HL-60/S4 treated with retinoic acid at 250 ng/mL for 4 days and 3 days (cell line): ENCODE data around the gene KLHL41.

Experiments used
- in situ Hi-C: fragments of 300-500 bp; cut with MboI; formaldehyde crosslinking; loops from 2 replicates; pipeline ENCODE4 v1.7.0; 2022; ENCODE audit warnings: low sequenced_read_pairs

Gene KLHL41

GRCh38 chr2:169509298-169509885, at the start of gene KLHL41:
Gene KLHL41 (plus strand): TSS chr2:169509702. CDS start chr2:169509779, 77 bp downstream.
- in situ Hi-C loops: no loop called here

- in situ Hi-C loops: no loop called here
Measured at GRCh38 chr2:169461143-169461542, 48.4 kb upstream of the KLHL41 start.

GRCh38 chr2:169462896-169463695, 46.4 kb upstream of the KLHL41 start:
- in situ Hi-C loops: no loop called here

GRCh38 chr2:169464466-169464865, 45.0 kb upstream of the KLHL41 start:
- in situ Hi-C loops: no loop called here

GRCh38 chr2:169464882-169465281, 44.6 kb upstream of the KLHL41 start:
- in situ Hi-C loops: no loop called here

GRCh38 chr2:169468841-169469240, 40.7 kb upstream of the KLHL41 start:
- in situ Hi-C loops: no loop called here

GRCh38 chr2:169469952-169470572, 39.4 kb upstream of the KLHL41 start:
- in situ Hi-C loops: no loop called here

GRCh38 chr2:169472249-169472648, 37.3 kb upstream of the KLHL41 start:
- in situ Hi-C loops: no loop called here

- in situ Hi-C loops: no loop called here
Measured at GRCh38 chr2:169476459-169476858, 33.0 kb upstream of the KLHL41 start.

- in situ Hi-C loops: no loop called here
Measured at GRCh38 chr2:169478339-169478738, 31.2 kb upstream of the KLHL41 start.

- in situ Hi-C loops: no loop called here
Measured at GRCh38 chr2:169478745-169479256, 30.7 kb upstream of the KLHL41 start.

GRCh38 chr2:169479257-169480078, 30.0 kb upstream of the KLHL41 start, which contains the start of gene BBS5:
Gene BBS5 (plus strand): TSS chr2:169479494. CDS start chr2:169479554, 60 bp downstream.
- in situ Hi-C loops: no loop called here

- in situ Hi-C loops: no loop called here
Measured at GRCh38 chr2:169480079-169480465, 29.4 kb upstream of the KLHL41 start.

GRCh38 chr2:169485650-169486138, 23.8 kb upstream of the KLHL41 start:
- in situ Hi-C loops: no loop called here

- in situ Hi-C loops: no loop called here
Measured at GRCh38 chr2:169486487-169486886, 23.0 kb upstream of the KLHL41 start.

- in situ Hi-C loops: no loop called here
Measured at GRCh38 chr2:169490834-169491233, 18.7 kb upstream of the KLHL41 start.

GRCh38 chr2:169491378-169491777, 18.1 kb upstream of the KLHL41 start:
- in situ Hi-C loops: no loop called here

GRCh38 chr2:169493360-169493759, 16.1 kb upstream of the KLHL41 start:
- in situ Hi-C loops: no loop called here

- in situ Hi-C loops: no loop called here
Measured at GRCh38 chr2:169495310-169495928, 14.1 kb upstream of the KLHL41 start.

- in situ Hi-C loops: no loop called here
Measured at GRCh38 chr2:169504651-169505050, 4.9 kb upstream of the KLHL41 start.
